IPS DF 4.7 (cell line): ENCODE data around the gene TNFRSF17.
"Not testable (repeated sequence)": the region's sequence is repeated elsewhere in the genome, so short reads cannot be mapped to it uniquely, and the experiment has no call there.

Experiments used
- DNase-seq: peaks from one replicate; pipeline ENCODE4 v3.0.0-alpha.2; 2013; ENCODE audit warnings: low spot score; ENCODE audit errors: extremely low read depth

TNFRSF17 gene

GRCh38 chr16:11970292-11970691 is 5.3 kb downstream of the TNFRSF17 start:
- not testable (repeated sequence) for DNase-seq

GRCh38 chr16:11972128-11972527 is 7.1 kb downstream of the TNFRSF17 start:
- no peak for DNase-seq

GRCh38 chr16:11973070-11973469 is 8.1 kb downstream of the TNFRSF17 start:
- DNase-seq: no peak

- DNase-seq: no peak
Measured at GRCh38 chr16:11976850-11977375, 11.9 kb downstream of the TNFRSF17 start.

GRCh38 chr16:11977376-11978041 is 12.5 kb downstream of the TNFRSF17 start:
- DNase-seq: no peak

GRCh38 chr16:11978080-11978479 is 13.1 kb downstream of the TNFRSF17 start:
- DNase-seq: no peak

- no peak for DNase-seq
Measured at GRCh38 chr16:11979013-11979672, 14.1 kb downstream of the TNFRSF17 start.

- no peak for DNase-seq
Measured at GRCh38 chr16:11980136-11980844, 15.3 kb downstream of the TNFRSF17 start.

GRCh38 chr16:11985250-11985649 is 20.2 kb downstream of the TNFRSF17 start:
- DNase-seq: no peak

- no peak for DNase-seq
Measured at GRCh38 chr16:11986521-11987057, 21.6 kb downstream of the TNFRSF17 start.

- no peak for DNase-seq
Measured at GRCh38 chr16:11988258-11988978, 23.4 kb downstream of the TNFRSF17 start.

- no peak for DNase-seq
Measured at GRCh38 chr16:11990702-11991390, 25.8 kb downstream of the TNFRSF17 start.

GRCh38 chr16:11992008-11992584 is 27.1 kb downstream of the TNFRSF17 start:
- no peak for DNase-seq

- DNase-seq: no peak
Measured at GRCh38 chr16:11992586-11993524, 27.8 kb downstream of the TNFRSF17 start.

GRCh38 chr16:11994143-11995119 is 29.4 kb downstream of the TNFRSF17 start:
- no peak for DNase-seq

GRCh38 chr16:11996433-11997330 is 31.7 kb downstream of the TNFRSF17 start:
- DNase-seq: no peak

- DNase-seq: no peak
Measured at GRCh38 chr16:12000032-12000431, 35.0 kb downstream of the TNFRSF17 start.
